GM12891 (cell line): ENCODE data around the gene SFTPD.

ENCODE experiments used
- DNase-seq: peaks from one replicate; pipeline ENCODE4 v3.0.0; 2011; ENCODE audit warnings: low spot score; ENCODE audit not compliant: insufficient read length
- FAIRE-seq: peaks from 2 replicates; lab custom pipeline; 2011; peaks lifted over from hg19 to GRCh38; lab: Jason Lieb, UNC
- PAX5 ChIP-seq: IDR thresholded peaks from 2 replicates; pipeline ENCODE4 v1.6.1; 2011; ENCODE audit warnings: low read length, moderate library complexity, mild to moderate bottlenecking; ENCODE audit not compliant: insufficient read depth, severe bottlenecking
- POLR2A ChIP-seq: IDR thresholded peaks from 2 replicates; pipeline ENCODE4 v1.6.1; 2011; ENCODE audit warnings: low read depth, low read length, control low read depth
- POLR2AphosphoS5 ChIP-seq: IDR thresholded peaks from 2 replicates; pipeline ENCODE4 v1.6.1; 2011; ENCODE audit warnings: low read depth, low read length, control low read depth
- POU2F2 ChIP-seq: IDR thresholded peaks from 2 replicates; pipeline ENCODE4 v1.6.1; 2011; ENCODE audit warnings: low read depth, mild to moderate bottlenecking, control low read depth, low read length, moderate library complexity
- SPI1 ChIP-seq: IDR thresholded peaks from 2 replicates; pipeline ENCODE4 v1.6.1; 2011; ENCODE audit warnings: low read depth, low read length, control low read depth
- TAF1 ChIP-seq: IDR thresholded peaks from 2 replicates; pipeline ENCODE4 v1.6.1; 2011; ENCODE audit warnings: low read depth, low read length, control low read depth

SFTPD gene

DNA sequence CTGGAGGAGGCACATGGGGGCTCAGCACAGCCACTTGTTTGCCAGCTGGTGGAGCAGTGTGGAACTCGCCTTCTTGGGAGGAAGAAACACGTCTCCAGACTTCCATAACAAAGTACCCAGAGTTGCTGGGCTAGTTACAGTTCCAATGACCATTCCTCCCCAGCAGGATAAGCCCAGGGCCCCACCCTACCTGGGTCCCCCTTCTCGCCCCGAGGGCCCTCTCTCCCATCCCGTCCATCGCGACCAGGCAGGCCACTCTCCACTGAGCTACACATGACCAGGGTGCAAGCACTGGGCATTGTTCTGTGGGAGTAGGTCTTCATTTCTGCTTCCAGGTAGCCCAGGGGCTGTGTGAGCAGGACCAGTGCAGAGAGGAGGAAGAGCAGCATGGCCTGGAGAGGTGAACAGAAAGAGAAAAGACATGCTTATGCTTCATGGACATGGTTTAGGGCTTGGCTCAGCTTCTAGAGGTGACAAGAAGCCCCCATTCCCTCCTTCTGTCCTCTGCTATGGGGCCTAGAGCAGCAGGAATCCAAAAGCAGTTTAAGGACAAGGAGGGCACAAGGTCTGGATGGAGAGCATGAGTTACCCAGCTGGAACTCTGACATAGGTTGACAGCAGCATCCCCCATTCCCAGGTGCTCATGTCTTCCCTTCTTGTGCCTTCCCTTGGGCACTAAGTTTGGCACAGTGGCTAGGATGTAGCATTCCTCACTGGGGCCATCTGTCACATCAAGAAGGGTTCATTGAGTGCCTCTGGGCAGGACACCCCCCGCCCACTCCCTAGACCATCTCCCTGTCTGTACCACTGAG lies 2.4 kb downstream of the SFTPD start:
- TF ChIP-seq POLR2A (no peak), TAF1 (no peak), PAX5 (no peak), SPI1 (no peak), POU2F2 (no peak), POLR2AphosphoS5 (no peak)
- FAIRE-seq (no peak), DNase-seq (no peak)

DNA sequence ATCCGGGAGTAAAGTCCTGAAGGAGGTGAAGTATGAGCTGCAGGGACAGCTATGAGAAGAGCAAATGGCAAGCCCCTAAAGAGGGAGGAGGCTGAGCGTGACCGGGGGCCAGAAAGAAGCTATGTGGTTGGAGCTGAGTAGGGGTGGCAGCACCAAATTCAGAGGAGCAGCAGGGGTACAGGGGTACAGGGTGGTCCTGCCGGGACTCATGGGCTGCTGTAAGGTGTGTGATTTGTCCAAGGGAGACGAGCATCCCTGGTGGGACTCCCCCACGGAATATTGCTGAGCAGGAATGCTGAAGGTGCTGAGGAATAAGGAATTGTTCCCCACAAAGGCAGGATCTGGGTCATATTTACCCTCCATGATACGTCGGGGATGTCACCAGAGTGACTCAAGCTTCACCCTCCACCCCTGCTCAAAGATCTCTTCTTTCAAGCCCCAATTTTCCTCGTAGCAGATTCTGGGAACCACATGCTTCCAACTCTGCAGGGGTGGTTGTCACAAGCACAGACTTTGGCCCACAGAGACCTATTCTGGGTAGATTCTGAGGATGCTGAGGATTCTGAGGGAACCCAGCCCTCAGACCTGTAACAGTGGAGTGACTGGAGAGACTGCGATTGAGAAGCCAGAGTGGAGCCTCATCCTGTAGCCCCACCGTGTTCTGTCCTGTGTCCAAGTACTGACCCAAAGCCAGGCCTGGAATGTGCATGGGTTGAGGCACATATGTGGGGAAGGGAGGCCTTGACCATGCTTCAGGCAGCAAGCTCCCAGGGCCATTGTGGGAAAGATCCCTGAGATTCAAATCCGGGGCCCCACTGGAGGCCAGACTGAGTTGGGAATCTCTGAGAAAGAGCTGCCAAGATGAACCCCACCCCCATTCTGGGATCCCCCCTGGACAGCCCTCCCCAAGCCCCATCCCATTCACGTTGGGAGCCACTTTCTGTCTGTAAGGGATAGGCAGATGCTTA lies 4.2 kb downstream of the SFTPD start:
- no peak for TF ChIP-seq POU2F2
- TF ChIP-seq SPI1 = no peak
- no peak for TF ChIP-seq POLR2A
- TF ChIP-seq PAX5 = no peak
- no peak for TF ChIP-seq POLR2AphosphoS5
- no peak for TF ChIP-seq TAF1
- FAIRE-seq (no peak), DNase-seq (no peak)

DNA sequence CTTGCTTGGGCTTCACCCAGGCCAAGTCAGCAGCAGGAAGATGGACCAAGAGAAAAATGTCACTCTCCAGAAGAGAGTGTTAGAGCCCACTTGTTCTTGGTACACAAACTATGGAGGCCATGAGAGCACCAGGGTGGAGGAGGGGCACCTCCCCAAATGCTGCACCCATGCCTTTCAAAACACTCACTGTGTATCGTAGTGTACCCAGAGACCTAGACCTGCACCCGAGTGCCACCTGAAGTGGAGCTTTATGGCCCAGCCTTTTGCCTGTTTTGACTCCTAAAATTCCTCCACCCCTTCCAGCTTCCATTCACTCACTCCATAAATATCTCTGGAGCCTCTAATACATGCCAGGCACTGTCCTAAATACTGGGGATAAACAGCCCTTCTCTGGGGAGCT lies 5.0 kb downstream of the SFTPD start:
- no peak for FAIRE-seq
- DNase-seq = no peak
- no peak for TF ChIP-seq SPI1
- no peak for TF ChIP-seq POLR2AphosphoS5
- TF ChIP-seq POU2F2 = no peak
- TF ChIP-seq POLR2A = no peak
- TF ChIP-seq PAX5 = no peak
- no peak for TF ChIP-seq TAF1

DNA sequence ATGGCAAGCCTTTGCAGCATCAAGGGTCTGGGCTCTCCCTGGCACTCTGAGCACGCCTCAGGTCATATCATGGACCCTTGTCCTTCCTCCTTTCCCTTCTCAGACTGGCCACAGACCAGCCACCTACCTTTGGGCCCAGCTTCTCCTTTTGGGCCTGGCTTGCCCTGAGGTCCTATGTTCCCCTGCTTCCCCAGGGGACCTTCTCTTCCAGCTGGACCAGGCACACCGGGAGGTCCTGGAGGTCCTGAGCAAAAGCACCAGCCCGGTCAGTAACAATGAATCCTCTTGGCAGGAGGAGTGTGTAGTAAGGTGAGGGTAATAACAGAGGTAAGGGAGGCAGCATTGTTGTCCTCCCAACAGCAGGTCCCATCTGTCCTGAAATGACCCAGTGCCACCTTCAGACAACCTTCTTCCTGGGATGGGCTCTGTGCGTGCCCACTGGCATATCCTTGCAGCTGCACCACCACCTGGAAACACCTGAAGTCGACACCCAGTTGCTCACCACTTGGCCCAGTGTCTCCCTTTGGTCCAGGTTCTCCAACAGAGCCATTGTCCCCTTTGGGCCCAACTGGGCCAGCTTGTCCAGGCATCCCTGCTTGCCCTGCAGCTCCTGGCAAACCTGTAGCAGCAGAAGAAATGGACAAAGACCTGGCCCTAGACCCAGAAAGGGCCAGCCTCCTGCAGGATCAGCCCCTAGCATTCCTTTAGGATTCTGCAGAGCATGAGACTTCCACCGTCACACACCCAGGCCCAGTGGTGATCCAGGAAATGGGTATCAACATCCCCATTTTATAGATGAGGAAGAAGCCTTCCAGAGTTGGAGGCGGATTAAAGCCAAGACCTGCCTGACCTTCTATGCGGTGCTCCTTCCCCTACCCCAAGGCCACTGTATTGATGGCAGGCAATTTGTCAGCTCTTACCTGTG lies 6.4 kb downstream of the SFTPD start:
- TF ChIP-seq POLR2A = no peak
- no peak for TF ChIP-seq PAX5
- no peak for TF ChIP-seq SPI1
- TF ChIP-seq POU2F2 = no peak
- no peak for TF ChIP-seq TAF1
- no peak for DNase-seq
- FAIRE-seq = no peak

DNA sequence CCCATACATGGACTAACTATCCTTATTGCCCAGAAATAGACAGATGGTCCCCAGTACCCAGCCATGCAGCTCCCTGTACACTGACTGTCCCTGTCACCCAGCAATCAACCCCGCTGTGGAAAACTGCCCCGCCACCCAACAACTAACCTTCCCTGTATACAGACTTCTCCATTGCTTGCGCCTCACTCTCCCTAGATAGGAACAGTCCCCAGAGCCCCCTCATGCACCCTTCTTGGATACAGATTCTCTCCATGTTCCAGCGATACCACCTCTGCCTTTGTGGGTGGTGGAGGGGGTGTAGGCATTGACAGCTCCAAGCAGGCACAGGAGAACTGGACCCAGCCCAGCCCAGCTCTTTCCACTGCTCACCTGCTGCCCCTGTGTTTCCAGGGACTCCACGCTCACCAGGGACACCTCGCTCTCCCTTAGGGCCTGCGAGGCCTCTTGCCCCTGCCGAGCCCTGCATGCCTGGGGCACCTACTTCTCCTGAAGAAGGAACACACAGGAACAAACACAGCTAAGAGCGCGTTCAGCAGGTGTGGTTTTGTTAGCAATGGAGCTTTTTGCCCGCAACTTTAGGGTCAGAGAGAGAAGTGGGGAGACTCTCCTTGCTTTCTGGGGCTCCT lies 7.2 kb downstream of the SFTPD start:
- TF ChIP-seq POLR2A (no peak), POLR2AphosphoS5 (no peak), TAF1 (no peak), POU2F2 (no peak), SPI1 (no peak), PAX5 (no peak)
- DNase-seq (no peak), FAIRE-seq (no peak)

DNA sequence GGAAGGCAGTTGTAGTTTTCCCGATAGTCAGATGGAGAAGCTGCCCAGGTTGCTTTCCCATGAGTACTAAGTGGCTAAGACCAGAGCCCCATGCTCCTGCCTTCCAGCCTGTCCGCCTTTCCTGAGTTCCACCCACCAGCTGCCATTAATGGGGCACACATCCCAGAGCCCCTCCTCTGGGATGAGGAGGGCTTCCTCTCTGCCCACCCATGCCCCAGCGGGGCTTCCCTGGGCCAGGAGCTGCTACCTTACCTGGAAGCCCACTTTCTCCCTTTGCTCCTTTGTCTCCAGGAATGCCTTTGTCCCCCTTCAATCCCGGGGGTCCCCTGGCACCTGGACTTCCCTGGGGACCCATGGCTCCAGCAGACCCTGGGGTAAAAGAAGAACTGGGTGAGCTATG lies 7.8 kb downstream of the SFTPD start:
- TF ChIP-seq TAF1 = no peak
- TF ChIP-seq SPI1 = no peak
- no peak for TF ChIP-seq POLR2A
- TF ChIP-seq POLR2AphosphoS5 = no peak
- no peak for TF ChIP-seq PAX5
- no peak for TF ChIP-seq POU2F2
- FAIRE-seq (no peak), DNase-seq (no peak)

DNA sequence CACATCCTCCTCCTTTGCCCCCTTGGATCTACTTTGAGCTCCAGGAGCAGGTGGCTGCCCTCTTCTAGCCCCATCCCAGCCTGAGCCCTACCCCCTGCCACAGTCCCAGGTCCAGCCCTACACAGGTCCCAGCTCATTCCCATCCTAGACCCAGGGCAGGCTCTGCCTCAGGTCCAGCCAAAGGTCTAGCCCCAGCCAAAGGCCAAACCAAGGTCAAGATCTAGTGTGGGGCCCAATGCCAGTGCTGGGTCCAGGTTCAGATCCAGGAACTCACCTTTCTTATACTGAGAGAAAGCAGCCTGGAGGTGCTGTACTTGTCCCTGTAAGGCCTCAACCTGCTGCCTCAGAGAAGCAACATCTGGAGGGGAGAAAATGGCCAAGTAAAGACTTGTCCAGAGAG lies 8.5 kb downstream of the SFTPD start:
- DNase-seq = no peak
- no peak for FAIRE-seq
- TF ChIP-seq SPI1 = no peak
- TF ChIP-seq PAX5 = no peak
- TF ChIP-seq TAF1 = no peak
- TF ChIP-seq POU2F2 = no peak
- no peak for TF ChIP-seq POLR2A
- TF ChIP-seq POLR2AphosphoS5 = no peak

DNA sequence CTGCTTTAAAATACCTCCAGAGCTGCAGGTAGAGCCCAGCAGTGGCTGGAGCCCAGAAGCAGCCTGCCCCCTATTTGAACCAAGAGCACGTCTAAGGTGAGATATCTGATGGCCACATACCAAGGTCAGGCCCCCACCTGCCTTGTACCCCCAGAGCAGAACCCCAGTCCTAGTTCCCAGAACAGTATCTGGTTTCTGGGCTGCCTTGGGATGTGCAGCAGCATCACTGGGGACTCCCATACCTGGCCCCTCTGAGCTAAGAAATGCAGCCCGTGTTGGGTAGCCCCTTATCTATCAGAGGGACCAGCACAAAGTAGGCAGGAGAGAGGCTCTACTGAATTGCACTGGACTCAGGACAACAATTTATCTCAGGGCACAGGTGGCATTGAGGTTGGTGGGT lies 8.9 kb downstream of the SFTPD start:
- FAIRE-seq (no peak), DNase-seq (no peak)
- no peak for TF ChIP-seq TAF1
- no peak for TF ChIP-seq POU2F2
- no peak for TF ChIP-seq POLR2A
- TF ChIP-seq POLR2AphosphoS5 = no peak
- no peak for TF ChIP-seq SPI1
- no peak for TF ChIP-seq PAX5
